ENCODE measurements around the gene DOLK. TPM values are rescaled to one million over a fixed set of nuclear protein-coding genes. Genes with fewer than 3 reads are reported as not detected.

Gene DOLK
- total and polyA plus RNA-seq, 11 donors, result 7.8 to 15.6 (median 10.6) TPM

DNA sequence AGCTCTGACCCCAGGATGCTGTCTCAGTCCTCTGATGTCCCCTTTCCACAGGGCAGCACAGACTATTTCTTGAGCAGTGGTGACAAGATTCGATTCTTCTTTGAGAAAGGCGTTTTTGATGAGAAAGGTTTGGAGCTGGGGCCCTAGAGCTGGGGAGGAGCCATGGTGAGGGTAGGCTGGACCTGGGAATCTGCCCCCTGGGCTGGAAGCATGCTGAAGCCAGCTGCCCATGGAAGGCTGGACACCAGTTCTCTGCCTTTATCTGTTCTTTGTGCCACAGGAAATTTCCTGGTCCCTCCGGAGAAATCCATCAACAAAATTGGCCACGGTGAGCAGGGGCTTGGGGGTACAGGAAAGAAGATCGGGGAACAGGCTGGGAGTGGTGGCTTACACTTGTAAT, 13.7 kb downstream of the DOLK start:
- Histone ChIP-seq H3K36me3 (peaks cover 0 to 21% (median 3%) of the 10 kb centered on the region in 9 donors), H3K27me3 (no peaks in the 10 kb centered on the region), H3K4me1 (no peaks in the 10 kb centered on the region), H3K9me3 (no peaks in the 10 kb centered on the region), H3K4me3 (no peak overlapping the region), H3K27ac (no peak overlapping the region)
- intact Hi-C loops (cut with DNase I), result no loop called here
- ATAC-seq (no peak), DNase-seq (no peak)
- TF ChIP-seq POLR2A (IDR thresholded peaks at IDR 0.05) (no peak), CTCF (IDR thresholded peaks at IDR 0.05) (no peak)
- WGBS, 4 donors, result 90 to 91% (median 90%) methylated on average over 5 of the region's 5 CpGs

DNA sequence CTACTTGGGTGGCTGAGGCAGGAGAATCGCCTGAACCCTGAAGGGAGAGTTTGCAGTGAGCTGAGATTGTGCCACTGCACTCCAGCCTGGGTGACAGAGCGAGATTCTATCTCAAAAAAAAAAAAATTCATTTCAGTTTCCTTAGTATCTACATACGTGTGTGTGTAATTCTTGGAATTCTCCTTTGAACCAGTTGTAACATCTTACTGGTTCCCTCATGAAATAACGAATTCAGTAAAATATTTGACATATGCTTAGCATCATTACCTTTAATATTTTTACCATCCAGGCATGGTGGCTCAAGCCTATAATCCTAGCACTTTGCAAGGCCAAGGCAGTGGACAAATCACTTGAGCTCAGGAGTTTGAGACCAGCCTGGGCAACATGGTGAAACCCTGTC, 17.8 kb downstream of the DOLK start:
- WGBS, 4 donors, result 88 to 94% (median 91%) methylated on average over 4 of the region's 4 CpGs
- Histone ChIP-seq H3K9me3 (no peaks in the 10 kb centered on the region), H3K27ac (no peak overlapping the region), H3K36me3 (peaks cover 0 to 12% (median 0%) of the 10 kb centered on the region in 9 donors), H3K27me3 (no peaks in the 10 kb centered on the region), H3K4me1 (peaks cover 0 to 8% (median 0%) of the 10 kb centered on the region in 12 donors), H3K4me3 (no peak overlapping the region)
- no peak for ATAC-seq
- intact Hi-C loops (cut with DNase I), result loop anchor here in 6 of 10 donors (2.0 to 5.0 kb wide), 3 partner anchors 47 to 67 kb away; partner anchors contain the start of genes KYAT1 (in 1 of the 6) and LRRC8A (in 1 of the 6)
- DNase-seq, result no peak
- TF ChIP-seq CTCF (IDR thresholded peaks at IDR 0.05), result no peak
- TF ChIP-seq POLR2A (IDR thresholded peaks at IDR 0.05), result no peak

DNA sequence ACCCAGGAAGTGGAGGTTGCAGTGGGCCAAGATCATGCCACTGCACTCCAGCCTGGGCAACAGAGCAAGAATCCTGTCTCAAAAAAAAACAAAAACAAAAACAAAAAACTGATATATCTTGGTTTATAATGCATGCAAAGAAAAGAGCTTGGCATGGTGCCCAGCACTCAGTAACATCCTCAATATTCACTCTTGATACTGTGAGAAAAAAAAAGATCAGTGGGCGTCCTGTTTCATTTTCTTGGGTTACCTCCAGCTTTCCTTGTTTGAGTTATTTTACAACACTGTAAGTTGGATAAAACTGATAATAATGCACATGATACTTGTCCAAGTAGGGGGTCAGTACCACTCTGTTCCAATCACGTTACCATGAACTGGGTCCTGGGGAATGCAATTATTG, 18.8 kb downstream of the DOLK start:
- Histone ChIP-seq H3K9me3 (no peaks in the 10 kb centered on the region), H3K4me3 (no peak overlapping the region), H3K36me3 (peaks cover 0 to 6% (median 0%) of the 10 kb centered on the region in 9 donors), H3K27me3 (no peaks in the 10 kb centered on the region), H3K4me1 (peaks cover 0 to 8% (median 0%) of the 10 kb centered on the region in 12 donors), H3K27ac (no peak overlapping the region)
- TF ChIP-seq POLR2A (IDR thresholded peaks at IDR 0.05), result no peak
- no peak for ATAC-seq
- no peak for DNase-seq
- 85 to 93% (median 89%) methylated on average over 2 of the region's 2 CpGs for WGBS, 4 donors
- intact Hi-C loops (cut with DNase I), result loop anchor here (1.0 to 5.0 kb wide), 4 partner anchors 46 to 66 kb away; partner anchors contain the start of genes KYAT1 (in 1 of the 10) and LRRC8A (in 1 of the 10)

GRCh38 chr9:128927731-128928411, 19.5 kb downstream of the DOLK start:
- Histone ChIP-seq H3K36me3 (peaks cover 0 to 4% (median 0%) of the 10 kb centered on the region in 9 donors), H3K4me3 (no peak overlapping the region), H3K27me3 (no peaks in the 10 kb centered on the region), H3K27ac (no peak overlapping the region), H3K4me1 (peaks cover 0 to 14% (median 1%) of the 10 kb centered on the region in 12 donors), H3K9me3 (no peaks in the 10 kb centered on the region)
- peak in 3 of 4 donors; percentile 72 to 82 (median 75) for ATAC-seq
- intact Hi-C loops (cut with DNase I), result loop anchor here (1.0 to 5.0 kb wide), 4 partner anchors 46 to 65 kb away; partner anchors contain the start of genes KYAT1 (in 1 of the 10) and LRRC8A (in 1 of the 10)
- peak in 1 of 5 donors; percentile 60 for DNase-seq
- 28 to 35% (median 29%) methylated on average over 10 of the region's 10 CpGs for WGBS, 4 donors
- TF ChIP-seq POLR2A (IDR thresholded peaks at IDR 0.05) (no peak), CTCF (IDR thresholded peaks at IDR 0.05) (peak; percentile 81 to 93 (median 86))

Measured in heart left ventricle (tissue), 16 donors.